Measurements from ENCODE around the gene SYNE3. TPM values are rescaled to one million over a fixed set of nuclear protein-coding genes. Genes with fewer than 3 reads are reported as not detected.
"Not testable (repeated sequence)": the region's sequence is repeated elsewhere in the genome, so short reads cannot be mapped to it uniquely, and the experiment has no call there.

The SYNE3 gene
- total RNA-seq, 8 experiments from 2014 or later = 0.49 to 4.6 (median 1.3) TPM

GRCh38 chr14:95520346-95520745, 3.9 kb upstream of the SYNE3 start:
- peaks cover 35 to 40% of the 10 kb centered on the region in 2 donors for H3K4me1 ChIP-seq (replicated peaks in 1 of 2)
- ATAC-seq (replicated peaks in 6 of 8) = no peak
- H3K4me3 ChIP-seq = no peak overlapping the region
- no peak overlapping the region for H3K27ac ChIP-seq
- in situ Hi-C loops (cut with MboI; ENCODE audit: low pct_unique_long_range_greater_than_20kb in 2 of 9, low sequenced_read_pairs in 9 of 9, unreplicated experiment in 9 of 9) = loop anchor here in 1 of 9 experiments (10.0 kb wide), 1 partner anchor 76 kb away; no protein-coding TSS in a partner anchor
- WGBS, 10 experiments = 0 to 100% (median 88%) methylated on average over 1 to 2 of the region's 3 CpGs; no CpG with 5 or more reads in 1 of the 10 experiments

GRCh38 chr14:95519699-95520098, 3.2 kb upstream of the SYNE3 start:
- ATAC-seq (replicated peaks in 6 of 8) = peak in 2 of 8 experiments; percentile 10 to 28
- Histone ChIP-seq H3K4me1 (replicated peaks in 1 of 2) (peaks cover 38 to 43% of the 10 kb centered on the region in 2 donors), H3K27ac (no peak overlapping the region), H3K4me3 (no peak overlapping the region)
- in situ Hi-C loops (cut with MboI; ENCODE audit: low pct_unique_long_range_greater_than_20kb in 2 of 9, low sequenced_read_pairs in 9 of 9, unreplicated experiment in 9 of 9) = loop anchor here in 1 of 9 experiments (10.0 kb wide), 1 partner anchor 75 kb away; no protein-coding TSS in a partner anchor
- WGBS, 10 experiments = 0 to 100% (median 87%) methylated on average over 1 to 6 of the region's 6 CpGs; no CpG with 5 or more reads in 3 of the 10 experiments

GRCh38 chr14:95518045-95518751, 1.7 kb upstream of the SYNE3 start:
- no peak for ATAC-seq (replicated peaks in 6 of 8)
- no peak overlapping the region for H3K27ac ChIP-seq
- WGBS, 10 experiments = 65 to 100% (median 84%) methylated on average over 1 to 7 of the region's 8 CpGs; no CpG with 5 or more reads in 2 of the 10 experiments
- in situ Hi-C loops (cut with MboI; ENCODE audit: low pct_unique_long_range_greater_than_20kb in 2 of 9, low sequenced_read_pairs in 9 of 9, unreplicated experiment in 9 of 9) = no loop called here
- H3K4me1 ChIP-seq (replicated peaks in 1 of 2) = peaks cover 27 to 32% of the 10 kb centered on the region in 2 donors
- no peak overlapping the region for H3K4me3 ChIP-seq

- in situ Hi-C loops (cut with MboI; ENCODE audit: low pct_unique_long_range_greater_than_20kb in 2 of 9, low sequenced_read_pairs in 9 of 9, unreplicated experiment in 9 of 9) = no loop called here
- H3K4me3 ChIP-seq = peak overlapping the region; percentile 33 to 49 (median 42)
- H3K4me1 ChIP-seq (replicated peaks in 1 of 2) = peaks cover 16 to 24% of the 10 kb centered on the region in 2 donors
- no peak overlapping the region for H3K27ac ChIP-seq
- peak; percentile 51 to 84 (median 78) for ATAC-seq (replicated peaks in 6 of 8)
- WGBS, 10 experiments = 0 to 27% (median 7%) methylated on average over 1 to 24 of the region's 50 CpGs; no CpG with 5 or more reads in 6 of the 10 experiments
Measured at GRCh38 chr14:95515596-95516552, 576 bp downstream of the SYNE3 start.

GRCh38 chr14:95515080-95515489, 1.4 kb downstream of the SYNE3 start:
- peak in 7 of 8 experiments; percentile 6 to 74 (median 50) for ATAC-seq (replicated peaks in 6 of 8)
- peaks cover 16 to 24% of the 10 kb centered on the region in 2 donors for H3K4me1 ChIP-seq (replicated peaks in 1 of 2)
- in situ Hi-C loops (cut with MboI; ENCODE audit: low pct_unique_long_range_greater_than_20kb in 2 of 9, low sequenced_read_pairs in 9 of 9, unreplicated experiment in 9 of 9) = no loop called here
- H3K27ac ChIP-seq = no peak overlapping the region
- 33% methylated on average over 3 of the region's 9 CpGs; no CpG with 5 or more reads in 9 of the 10 experiments for WGBS, 10 experiments
- H3K4me3 ChIP-seq = no peak overlapping the region

- H3K27ac ChIP-seq = no peak overlapping the region
- no peak overlapping the region for H3K4me3 ChIP-seq
- in situ Hi-C loops (cut with MboI; ENCODE audit: low pct_unique_long_range_greater_than_20kb in 2 of 9, low sequenced_read_pairs in 9 of 9, unreplicated experiment in 9 of 9) = no loop called here
- ATAC-seq (replicated peaks in 6 of 8) = peak in 5 of 8 experiments; percentile 2 to 50 (median 24)
- peaks cover 16 to 24% of the 10 kb centered on the region in 2 donors for H3K4me1 ChIP-seq (replicated peaks in 1 of 2)
- 57 to 100% (median 75%) methylated on average over 1 to 8 of the region's 18 CpGs; no CpG with 5 or more reads in 3 of the 10 experiments for WGBS, 10 experiments
Measured at GRCh38 chr14:95514131-95515079, 2.0 kb downstream of the SYNE3 start.

DNA sequence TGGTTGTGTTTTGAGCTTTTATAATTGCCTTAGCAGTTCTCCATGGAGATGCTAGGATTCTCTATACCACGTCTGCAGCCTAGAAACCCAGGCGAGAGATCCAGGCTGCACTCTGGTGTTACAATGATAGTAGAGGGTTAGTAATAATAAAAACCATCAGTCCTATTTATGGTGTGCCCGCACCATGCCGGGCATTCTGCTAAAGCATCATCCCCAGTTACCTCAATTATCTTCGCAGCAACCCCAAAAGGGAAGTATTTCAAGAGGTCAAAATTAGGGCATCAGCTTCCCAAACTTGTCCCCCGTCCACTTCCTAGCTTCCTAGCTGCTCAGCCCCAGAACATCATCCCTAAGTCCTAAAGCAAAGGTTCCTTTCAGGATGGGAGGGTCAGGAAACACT, 3.2 kb downstream of the SYNE3 start:
- in situ Hi-C loops (cut with MboI; ENCODE audit: low pct_unique_long_range_greater_than_20kb in 2 of 9, low sequenced_read_pairs in 9 of 9, unreplicated experiment in 9 of 9) = no loop called here
- 53 to 100% (median 82%) methylated on average over 1 to 5 of the region's 6 CpGs; no CpG with 5 or more reads in 3 of the 10 experiments for WGBS, 10 experiments
- no peak for ATAC-seq (replicated peaks in 6 of 8)
- H3K4me1 ChIP-seq (replicated peaks in 1 of 2) = peaks cover 16 to 24% of the 10 kb centered on the region in 2 donors
- no peak overlapping the region for H3K27ac ChIP-seq
- no peak overlapping the region for H3K4me3 ChIP-seq

DNA sequence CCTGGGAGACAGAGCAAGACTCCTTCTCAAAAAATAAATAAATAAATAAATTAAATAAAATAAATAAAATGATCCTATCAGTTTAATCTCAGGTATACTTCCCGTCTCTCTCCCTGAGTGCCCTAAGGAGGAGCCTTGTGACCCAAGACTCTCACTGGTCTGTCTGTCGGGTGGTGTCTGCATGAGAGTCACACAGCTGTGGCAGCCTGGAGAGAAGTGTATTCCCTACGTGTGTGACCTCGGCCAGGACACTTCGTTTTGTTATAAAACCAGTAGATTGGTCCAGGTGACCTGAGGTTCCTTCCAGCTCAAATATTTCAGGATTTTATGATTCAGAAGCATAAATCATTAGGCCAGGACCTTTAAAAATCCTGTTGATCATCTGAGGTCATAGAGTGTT, 4.8 kb downstream of the SYNE3 start:
- in situ Hi-C loops (cut with MboI; ENCODE audit: low pct_unique_long_range_greater_than_20kb in 2 of 9, low sequenced_read_pairs in 9 of 9, unreplicated experiment in 9 of 9) = no loop called here

DNA sequence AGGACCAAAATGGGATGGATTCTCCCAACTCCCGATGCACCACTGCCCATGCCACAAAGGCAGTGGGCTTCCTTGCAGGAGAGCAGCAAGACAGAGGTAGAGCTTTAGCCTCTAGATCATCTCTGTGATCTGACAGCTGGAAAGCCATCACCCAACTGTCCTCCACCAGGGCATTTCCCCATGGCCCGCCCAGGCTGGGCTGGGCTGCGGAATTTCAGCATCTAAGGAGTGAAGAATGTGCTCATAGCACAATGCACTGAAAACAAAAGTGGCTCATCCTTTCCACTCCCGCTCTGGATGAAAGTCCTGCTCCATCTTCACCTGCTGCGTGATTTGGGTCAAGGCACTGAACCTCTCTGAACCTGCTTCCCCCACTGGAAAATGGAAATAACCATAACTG, 5.6 kb downstream of the SYNE3 start:
- in situ Hi-C loops (cut with MboI; ENCODE audit: low pct_unique_long_range_greater_than_20kb in 2 of 9, low sequenced_read_pairs in 9 of 9, unreplicated experiment in 9 of 9) = no loop called here
- Histone ChIP-seq H3K4me3 (no peak overlapping the region), H3K27ac (no peak overlapping the region), H3K4me1 (replicated peaks in 1 of 2) (peaks cover 14 to 15% of the 10 kb centered on the region in 2 donors)
- 40 to 100% (median 100%) methylated on average over 1 of the region's 5 CpGs; no CpG with 5 or more reads in 5 of the 10 experiments for WGBS, 10 experiments
- peak in 2 of 8 experiments; percentile 11 to 25 for ATAC-seq (replicated peaks in 6 of 8)

More for the DNA sequence above, 4.8 kb downstream of the SYNE3 start:
- WGBS, 10 experiments = 40 to 89% (median 68%) methylated on average over 1 to 5 of the region's 5 CpGs; no CpG with 5 or more reads in 3 of the 10 experiments
- no peak for ATAC-seq (replicated peaks in 6 of 8)
- H3K27ac ChIP-seq = no peak overlapping the region
- peaks cover 16 to 17% of the 10 kb centered on the region in 2 donors for H3K4me1 ChIP-seq (replicated peaks in 1 of 2)
- no peak overlapping the region for H3K4me3 ChIP-seq

- ATAC-seq (replicated peaks in 6 of 8); H3K4me3 ChIP-seq; in situ Hi-C loops (cut with MboI; ENCODE audit: low pct_unique_long_range_greater_than_20kb in 2 of 9, low sequenced_read_pairs in 9 of 9, unreplicated experiment in 9 of 9); H3K27ac ChIP-seq: not testable (repeated sequence)
- 67 to 100% (median 86%) methylated on average over 1 to 4 of the region's 9 CpGs; no CpG with 5 or more reads in 4 of the 10 experiments for WGBS, 10 experiments
- H3K4me1 ChIP-seq (replicated peaks in 1 of 2) = peaks cover 10 to 11% of the 10 kb centered on the region in 2 donors
Measured at GRCh38 chr14:95510344-95510743, 6.1 kb downstream of the SYNE3 start.

- Histone ChIP-seq H3K4me1 (replicated peaks in 1 of 2) (peaks cover 1 to 2% of the 10 kb centered on the region in 2 donors), H3K27ac (no peak overlapping the region), H3K4me3 (no peak overlapping the region)
- in situ Hi-C loops (cut with MboI; ENCODE audit: low pct_unique_long_range_greater_than_20kb in 2 of 9, low sequenced_read_pairs in 9 of 9, unreplicated experiment in 9 of 9) = no loop called here
- whole genome bisulfite sequencing, 10 experiments = 50 to 100% (median 84%) methylated on average over 1 to 6 of the region's 6 CpGs; no CpG with 5 or more reads in 4 of the 10 experiments
- ATAC-seq (replicated peaks in 6 of 8) = no peak
Measured at GRCh38 chr14:95509495-95509894, 7.0 kb downstream of the SYNE3 start.

GRCh38 chr14:95508377-95508776, 8.1 kb downstream of the SYNE3 start:
- H3K27ac ChIP-seq = no peak overlapping the region
- H3K4me3 ChIP-seq = no peak overlapping the region
- WGBS, 10 experiments = 31 to 100% (median 77%) methylated on average over 1 to 4 of the region's 6 CpGs; no CpG with 5 or more reads in 2 of the 10 experiments
- in situ Hi-C loops (cut with MboI; ENCODE audit: low pct_unique_long_range_greater_than_20kb in 2 of 9, low sequenced_read_pairs in 9 of 9, unreplicated experiment in 9 of 9) = no loop called here
- ATAC-seq (replicated peaks in 6 of 8) = no peak
- H3K4me1 ChIP-seq (replicated peaks in 1 of 2) = no peaks in the 10 kb centered on the region
